NCI-H526 treated with DMSO at 0.1 percent for 48 hours (cell line): ENCODE results near the gene KCTD10.

ENCODE experiments used
- DNase-seq: peaks from one replicate; lab custom pipeline; 2025; lab: John Stamatoyannopoulos, UW

Gene KCTD10

DNA sequence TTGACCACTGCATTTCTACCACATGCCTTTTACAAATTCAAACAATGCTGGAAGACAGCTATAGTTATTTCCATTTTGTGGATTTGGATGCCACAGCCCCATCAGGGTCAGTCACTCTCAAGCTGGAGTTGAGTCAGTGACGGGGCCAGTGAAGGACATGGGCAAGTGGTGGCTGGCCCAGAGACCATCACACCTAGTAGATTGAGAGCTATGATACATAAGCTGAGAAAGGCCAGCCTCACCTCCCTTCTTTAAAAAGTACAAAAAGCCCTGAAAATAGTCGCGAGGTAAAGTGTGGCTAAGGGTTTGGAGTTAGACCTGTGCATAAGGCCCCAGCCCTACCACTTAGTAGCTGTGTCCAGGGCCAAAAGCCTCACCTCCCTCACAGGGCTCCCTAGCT, 4.1 kb downstream of the KCTD10 start:
- DNase-seq = no peak

DNA sequence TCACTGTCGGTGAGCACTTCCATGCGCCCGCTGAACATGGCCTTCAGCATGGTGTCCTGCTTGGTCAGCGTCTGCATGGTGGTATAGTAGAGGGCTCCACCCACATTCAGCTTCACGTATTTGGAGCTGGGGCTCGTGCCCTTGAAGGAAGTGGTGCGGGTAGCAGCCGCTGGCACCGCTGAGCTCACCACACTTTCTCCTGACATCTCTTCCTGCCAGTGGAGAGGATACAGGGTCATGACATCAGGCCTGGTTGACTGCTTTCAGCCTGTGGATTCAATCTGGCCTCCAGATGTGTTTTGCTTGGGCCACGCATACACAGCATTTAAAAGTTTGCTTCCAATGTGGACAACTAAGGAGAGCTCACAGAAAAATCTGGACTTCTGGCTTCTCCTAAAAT, 7.6 kb downstream of the KCTD10 start:
- DNase-seq = no peak

DNA sequence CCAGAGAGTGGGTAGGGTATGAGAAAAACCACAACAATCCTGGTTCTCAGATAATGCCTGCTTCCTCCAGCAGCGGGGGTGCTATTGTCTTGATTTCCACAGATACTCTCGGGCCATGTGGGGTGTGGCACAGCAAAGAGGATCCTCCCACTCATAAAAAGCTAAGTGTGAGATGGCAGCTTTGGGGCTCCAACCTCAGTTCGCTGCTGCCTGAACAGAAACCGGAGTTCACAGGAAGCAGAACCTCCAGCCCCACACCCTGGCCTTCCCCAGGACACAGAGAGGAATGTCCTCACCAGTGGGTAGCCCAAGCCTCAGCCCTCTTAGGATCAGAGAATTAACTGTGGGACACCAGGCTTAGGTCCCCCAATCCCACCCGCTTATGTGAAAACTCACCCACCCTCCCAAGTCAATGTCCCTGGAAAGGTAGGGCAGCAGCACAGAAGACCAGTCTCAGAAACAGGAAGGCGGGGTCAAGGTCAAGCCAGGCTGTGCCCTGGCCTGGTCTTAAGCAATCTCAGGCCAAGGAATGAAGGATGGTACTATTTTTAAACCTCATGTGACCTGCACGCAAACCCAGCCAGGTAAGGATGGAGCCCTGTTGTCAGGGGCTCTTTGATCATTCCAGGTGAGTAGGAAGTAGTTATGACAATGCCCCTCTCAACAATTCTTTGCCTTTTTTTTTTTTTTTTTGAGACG, 9.0 kb downstream of the KCTD10 start:
- DNase-seq = no peak

DNA sequence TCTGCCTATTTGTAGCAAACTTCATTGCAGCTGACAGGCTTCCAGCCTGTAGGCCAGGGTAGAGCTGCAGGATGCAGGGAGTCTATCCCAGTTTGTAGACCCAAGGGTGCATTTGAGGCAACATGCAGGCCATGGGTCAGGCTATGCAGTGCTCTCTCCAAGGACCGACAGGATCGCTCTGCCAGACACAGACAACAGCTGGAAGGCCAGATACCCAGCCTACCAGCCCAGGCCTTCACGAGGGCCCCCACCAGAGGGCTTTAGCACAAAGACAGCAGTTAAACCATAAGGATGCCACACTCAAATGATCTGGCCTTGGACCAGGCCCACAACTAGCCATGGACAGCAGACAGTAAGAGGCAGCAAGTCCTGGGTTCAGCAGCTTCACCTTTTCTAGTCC, 10.3 kb downstream of the KCTD10 start:
- no peak for DNase-seq

DNA sequence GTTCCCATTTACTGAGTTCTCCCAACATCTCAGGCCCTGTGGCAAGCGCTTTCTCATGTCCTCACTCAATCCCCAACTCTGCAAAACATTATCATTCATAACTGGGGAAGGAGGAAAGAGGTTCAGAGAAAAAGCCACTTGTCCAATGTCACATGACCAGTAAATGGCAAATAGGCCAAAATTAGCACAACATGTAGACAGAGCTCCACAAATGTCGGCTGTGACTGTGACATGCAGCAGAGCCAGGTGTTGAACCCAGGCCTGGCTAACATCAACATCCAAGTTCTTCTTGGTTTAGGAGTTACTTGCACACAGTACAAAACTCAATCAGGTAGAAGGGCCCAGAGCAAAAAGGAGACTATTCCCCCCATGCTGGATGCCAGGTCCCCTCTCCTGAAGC, 10.8 kb downstream of the KCTD10 start:
- DNase-seq = no peak

DNA sequence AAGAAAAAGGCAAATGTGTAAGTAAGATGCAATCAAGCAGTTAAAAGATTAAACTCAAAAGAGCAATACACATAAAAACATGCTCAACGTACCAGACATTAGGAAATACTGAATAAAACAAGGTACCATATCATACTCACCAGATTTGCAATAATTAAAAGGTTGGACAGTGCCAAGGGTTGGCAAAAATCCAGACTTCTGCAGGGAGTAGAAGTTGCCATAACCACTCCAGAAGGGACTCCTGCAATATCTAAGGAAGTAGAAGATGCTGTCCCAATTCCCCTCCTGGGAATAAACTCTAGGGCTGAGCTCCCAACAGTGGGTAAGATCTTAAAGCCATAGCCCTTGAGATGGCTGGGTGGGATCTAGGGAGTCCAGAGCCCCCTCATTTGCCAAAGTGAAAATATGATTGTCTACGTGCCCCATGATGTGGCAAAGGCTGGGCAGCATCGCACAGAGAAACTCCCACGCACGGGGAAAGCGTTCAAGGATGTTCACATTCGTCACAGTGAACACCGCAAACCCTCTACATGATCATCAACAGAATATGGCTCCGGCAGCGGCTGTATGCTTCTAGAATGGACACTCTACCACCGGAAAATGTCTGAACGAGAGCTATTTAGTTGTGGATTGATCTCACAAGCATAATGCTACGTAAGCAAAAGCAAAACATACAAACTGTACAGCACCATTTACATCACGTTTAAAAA, 12.3 kb downstream of the KCTD10 start:
- DNase-seq = no peak

DNA sequence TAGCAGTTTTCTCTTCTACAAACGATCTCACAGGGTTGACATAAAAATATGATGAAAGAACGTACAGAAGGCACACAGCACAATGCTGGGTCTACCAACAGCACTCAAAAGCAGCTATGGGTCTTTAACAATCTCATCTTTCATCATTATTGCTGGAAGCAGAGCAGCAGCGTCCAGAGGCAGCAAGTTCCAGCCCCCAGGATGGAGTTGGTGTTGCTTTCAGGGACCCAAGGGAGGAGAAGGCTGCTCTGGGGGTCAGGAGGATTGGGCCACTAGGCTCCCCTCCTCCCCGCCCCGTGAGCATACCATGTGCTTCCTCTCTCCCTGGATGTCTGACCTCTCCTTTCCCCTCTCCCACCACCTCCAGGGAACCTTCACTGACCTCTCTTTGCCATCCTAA, 13.3 kb downstream of the KCTD10 start:
- no peak for DNase-seq

DNA sequence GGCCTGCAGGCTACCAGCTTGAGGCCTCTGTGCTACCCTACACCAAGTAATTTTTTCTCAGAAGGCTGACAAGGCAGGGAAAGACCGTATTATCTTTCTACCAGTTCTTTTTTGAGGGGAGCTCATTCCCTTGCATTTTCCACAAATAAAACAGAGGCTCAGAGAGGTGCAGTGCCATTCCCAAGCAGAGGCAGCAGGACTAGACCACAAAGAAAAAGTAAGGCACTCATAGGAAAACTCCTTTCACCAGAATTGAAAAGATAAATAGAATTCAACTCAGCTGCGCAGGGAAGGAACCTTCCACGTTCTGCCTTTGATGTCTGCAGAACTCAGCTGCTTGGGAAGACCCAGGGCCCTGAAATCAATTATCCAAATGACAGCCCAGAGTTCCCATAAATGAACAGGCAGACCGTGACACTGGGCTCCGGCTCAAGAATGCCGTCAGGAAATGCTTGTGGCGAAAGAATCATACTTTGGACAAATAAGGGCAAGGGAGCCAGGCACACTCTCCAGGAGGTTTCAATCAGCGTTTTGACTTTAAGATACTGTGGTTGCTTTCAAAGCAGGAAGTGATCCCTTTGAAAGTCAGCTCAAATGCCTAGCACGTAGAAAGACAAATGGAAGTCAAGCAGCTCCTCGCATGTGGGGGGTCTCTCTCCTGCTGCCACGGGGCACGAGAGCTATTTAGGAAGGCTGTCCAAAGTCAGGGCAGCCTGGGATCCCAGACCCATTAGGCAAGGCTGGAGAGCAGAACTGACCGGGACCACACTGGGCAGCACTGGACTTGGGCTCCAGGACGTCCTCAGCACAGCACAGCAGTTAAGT, 14.0 kb downstream of the KCTD10 start:
- no peak for DNase-seq

DNA sequence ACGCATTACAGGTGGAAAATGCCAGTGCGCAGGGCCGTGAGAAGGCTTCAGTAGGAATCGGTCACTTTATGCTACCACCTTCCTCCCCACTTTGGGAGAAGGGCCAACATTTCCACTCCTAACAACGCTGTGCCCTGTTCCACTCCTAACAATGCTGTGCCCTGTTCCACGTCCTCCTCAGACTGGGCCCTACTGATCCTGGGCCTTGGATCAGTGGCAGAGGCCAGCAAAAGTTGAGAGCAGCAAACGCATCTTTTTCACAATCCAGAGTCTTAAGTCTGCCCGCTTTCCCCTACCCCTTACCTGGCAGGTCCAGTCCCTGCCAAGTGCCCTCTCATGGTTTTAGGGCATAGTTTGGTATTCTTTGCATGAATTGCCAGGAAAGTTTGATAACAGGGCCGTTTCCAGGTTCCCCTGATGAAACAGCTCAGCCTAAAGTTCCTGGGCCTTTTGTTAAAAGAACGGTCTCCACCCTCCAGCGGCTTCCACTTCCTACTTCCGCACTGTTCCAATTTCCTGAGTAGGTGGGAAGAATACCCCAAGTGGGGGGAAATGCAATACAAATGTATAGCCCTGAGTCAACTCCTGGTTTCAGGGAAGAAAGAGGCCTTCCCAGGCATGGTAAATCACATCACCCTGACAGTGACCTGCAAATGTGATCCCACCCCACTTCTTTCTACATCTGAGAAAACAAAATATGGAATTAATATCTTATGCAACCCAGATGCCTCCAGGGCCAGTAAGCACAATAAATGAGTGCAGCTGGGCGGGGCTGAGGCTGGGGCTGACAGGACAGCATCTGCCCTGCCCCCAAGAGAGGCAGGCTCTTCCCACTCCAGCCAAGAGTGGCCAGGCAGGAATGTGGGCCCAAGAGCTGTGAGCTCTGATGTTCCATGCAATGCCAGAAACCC, 15.0 kb downstream of the KCTD10 start:
- DNase-seq = no peak

DNA sequence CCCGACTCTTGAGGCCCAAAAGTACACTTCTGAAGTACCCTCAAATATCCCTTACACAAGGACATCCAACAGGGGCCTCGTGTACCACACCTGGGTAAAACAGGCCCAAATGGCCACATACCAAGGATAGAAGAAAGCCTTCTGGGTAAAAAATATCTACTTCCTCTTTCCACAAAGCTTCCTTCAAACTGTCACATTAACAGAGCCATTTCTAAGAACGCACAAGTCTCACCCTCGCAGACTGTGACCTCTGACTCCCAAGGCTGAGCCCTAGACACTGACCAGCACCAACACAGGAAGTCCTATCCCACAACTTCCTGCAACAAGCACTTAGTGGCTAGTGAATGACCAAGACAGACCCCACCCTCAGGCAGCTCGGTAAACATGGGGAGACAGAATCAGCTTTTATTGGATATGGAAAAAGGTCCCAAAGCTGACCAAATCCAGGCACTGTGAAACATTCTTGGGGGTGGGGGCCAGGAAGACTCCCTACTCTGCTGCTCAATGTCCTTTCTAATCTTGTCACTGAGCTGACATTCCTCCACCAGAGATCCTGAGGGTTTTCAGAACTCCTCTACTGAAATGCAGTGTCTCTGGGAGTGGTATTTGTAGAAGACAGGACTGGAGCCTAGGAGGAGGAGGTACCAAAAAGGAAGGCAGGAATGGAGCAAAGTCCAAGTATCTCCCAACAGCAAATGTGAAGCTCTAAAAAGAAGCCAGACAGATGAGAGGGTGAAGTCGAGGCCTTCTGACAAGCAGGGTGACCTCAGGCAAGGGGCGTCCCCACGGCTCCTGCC, 15.9 kb downstream of the KCTD10 start:
- no peak for DNase-seq

DNA sequence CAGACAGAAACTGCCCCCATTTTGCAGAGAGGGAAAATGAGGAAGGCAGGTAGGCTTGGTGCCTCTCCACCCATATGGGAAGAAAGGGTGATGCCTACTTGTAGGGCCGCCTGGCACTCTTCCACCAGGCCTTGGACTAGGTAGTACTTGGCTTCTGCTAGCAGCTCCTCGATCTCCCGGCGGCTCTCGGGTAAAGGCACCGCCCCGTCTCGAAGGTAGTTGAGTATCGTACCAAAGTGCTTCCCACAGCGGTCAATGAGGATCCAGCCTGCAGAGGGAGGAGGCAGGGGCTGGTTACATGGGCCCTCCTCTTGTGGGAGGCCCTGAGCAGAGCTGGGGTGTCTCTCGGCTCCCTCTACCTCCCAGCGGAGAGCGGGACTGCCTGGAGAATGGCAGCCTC, 16.6 kb downstream of the KCTD10 start:
- no peak for DNase-seq

DNA sequence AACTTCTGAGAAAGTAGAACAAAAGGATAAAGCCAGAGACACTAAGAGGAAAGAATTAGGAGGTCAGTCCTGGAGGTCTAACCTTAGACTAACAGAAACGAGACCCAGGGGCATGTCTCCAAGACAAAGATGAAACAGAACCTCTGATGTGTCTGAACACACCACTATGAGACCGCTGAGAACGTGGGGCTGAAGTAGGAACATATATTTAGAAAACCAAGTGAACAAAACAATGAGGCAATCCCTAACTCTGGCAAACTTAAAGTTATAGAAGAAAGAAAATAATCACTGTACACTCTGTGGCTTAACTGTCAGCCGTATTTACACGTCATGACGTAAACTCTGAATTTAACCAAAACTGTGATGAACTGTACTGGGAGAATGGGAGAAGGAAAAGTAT, 17.9 kb downstream of the KCTD10 start:
- DNase-seq = no peak

DNA sequence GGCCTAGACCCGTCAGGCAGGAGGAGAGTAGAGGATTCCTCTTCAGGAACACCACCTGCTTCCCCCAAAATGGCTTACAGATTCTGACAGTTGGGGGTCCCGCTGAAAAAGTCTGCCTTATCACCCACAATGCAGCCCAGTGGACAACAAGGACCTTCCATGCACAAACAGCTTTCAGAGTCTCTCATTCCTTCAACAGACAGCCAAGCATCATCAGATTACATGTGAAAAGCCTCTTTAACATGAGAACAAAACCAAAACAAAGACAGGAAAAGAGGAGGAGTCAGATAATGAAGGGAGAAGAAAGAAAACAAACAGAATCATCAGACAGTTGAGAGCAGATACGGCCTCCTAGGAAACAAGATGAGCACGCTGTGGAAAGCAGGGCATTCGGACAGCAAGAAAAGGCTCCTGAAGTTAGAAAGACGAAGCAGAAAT, 18.3 kb downstream of the KCTD10 start:
- no peak for DNase-seq

DNA sequence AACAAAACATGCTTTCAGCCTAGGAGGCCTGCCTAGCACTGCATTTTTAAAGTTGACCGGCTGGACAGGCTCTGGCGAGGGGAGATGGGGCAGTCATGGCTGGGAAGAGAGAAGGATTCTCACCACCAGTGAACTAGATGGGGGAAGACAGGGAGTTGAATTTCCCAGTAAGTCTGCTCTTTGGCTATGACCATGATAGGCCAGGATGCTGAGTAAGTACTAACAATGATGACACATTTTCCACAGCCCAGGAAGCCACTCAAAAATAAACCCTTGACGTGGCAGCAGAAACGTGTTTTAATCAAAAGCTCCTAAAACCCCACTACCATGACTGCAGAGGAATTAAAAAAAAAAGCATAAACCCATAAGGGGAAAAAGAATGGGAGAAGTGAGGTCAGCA, 19.0 kb downstream of the KCTD10 start:
- no peak for DNase-seq

DNA sequence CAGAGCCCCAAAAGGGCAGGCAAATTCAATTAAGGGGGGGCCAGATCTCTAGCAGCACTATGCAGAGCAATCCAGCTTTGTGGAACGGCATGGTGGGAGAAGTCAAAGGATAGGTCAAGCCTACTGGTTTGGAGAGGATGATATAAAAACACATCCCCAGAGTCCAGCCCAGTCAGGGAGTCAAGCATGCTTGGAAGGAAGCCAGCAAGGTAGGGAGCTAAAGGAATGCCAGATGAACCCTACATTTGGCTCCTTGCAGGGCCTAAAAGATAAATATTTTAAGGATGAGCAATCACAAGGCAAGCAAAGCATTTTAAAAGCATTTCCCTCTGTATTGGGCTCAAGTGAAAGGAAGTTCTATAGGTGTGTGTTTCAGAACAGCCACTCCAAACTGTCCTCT, 21.4 kb downstream of the KCTD10 start:
- DNase-seq = no peak

DNA sequence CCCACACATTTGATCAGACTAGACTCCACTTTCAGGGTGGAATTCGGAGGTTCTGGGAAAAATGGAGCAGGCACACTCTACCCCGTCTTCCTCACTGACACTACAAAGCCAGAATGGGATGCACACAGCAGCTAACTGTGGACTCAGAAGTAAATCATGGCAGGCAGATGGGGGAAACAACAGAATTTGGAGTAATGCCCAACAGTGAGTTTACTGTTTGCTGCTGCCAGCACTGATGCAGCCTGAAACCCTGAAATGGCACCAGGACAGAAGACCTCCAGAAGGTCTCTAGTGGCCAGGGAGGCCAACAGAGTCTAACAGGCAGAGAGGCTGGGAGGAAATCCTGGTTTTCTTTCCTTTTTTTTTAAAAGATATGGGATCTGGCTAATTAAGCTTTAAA, 24.6 kb downstream of the KCTD10 start:
- DNase-seq = no peak

DNA sequence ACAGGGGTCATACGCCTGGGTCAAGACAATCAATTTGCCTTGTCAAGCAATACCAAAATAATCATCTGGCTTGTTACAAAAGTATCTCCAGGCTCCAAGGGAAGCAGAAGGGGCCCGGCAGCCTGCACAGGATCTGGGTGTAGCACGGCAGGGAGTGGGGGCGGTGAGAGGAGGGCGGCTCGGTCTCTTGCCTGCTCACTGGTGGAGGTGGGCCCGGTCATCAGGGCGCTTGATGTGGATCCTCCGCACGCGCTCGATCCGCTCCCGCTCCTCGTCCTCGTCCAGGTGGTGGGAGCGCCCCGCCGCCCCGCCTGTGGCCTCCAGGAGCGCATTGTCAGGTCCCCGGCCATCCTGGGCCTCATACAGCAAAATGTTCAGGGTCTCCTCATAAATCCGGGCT, 25.7 kb downstream of the KCTD10 start:
- DNase-seq = no peak

DNA sequence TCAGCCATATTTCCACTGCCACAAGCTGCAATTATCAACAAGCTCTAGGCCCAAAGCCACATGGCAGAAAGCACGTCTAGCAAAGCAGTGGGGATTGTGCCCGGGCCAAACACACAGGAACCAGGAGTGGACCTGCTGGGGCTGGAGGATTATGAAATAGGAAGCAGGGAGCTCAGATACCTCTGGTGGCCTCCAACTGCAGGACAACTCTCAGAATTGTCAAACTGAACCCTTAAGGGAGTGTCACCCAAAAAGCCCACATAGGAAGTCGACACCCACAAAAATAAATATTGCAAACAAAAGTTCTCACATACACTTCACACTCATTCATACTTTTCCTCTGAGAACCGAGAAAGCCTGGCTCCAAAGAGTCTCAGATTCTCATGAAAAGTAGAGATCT, 26.1 kb downstream of the KCTD10 start:
- DNase-seq = no peak

DNA sequence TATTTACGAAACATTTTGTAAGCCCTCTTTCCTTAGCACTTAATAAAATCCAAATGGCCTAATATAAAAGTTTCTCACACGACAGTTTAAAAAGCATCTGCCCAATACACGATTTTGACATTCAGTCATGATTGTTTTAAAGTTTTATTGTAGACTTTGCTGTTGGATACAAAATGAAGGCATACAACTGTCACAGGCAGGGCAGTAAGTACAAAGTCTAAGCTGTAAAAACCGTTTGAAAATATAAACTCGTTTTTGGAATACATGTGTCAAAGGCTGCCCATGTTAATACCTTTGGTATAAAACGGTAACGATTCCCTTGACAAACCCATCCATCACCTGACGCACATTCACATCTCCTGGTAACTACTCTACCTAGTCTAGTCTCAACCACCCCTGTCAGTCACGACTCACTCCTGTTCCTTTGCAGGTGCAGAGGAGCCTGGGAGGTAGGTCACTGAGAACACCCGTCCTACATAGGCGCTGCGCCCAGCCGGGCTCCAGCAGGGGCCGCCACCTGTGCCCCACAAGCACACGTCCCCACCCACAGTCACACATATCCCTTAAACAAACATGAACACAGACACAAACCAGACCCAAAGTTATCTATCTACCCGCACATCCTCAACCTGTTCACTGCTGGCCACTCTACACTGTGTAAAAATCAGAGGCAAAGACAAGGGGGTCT, 27.1 kb downstream of the KCTD10 start:
- no peak for DNase-seq

DNA sequence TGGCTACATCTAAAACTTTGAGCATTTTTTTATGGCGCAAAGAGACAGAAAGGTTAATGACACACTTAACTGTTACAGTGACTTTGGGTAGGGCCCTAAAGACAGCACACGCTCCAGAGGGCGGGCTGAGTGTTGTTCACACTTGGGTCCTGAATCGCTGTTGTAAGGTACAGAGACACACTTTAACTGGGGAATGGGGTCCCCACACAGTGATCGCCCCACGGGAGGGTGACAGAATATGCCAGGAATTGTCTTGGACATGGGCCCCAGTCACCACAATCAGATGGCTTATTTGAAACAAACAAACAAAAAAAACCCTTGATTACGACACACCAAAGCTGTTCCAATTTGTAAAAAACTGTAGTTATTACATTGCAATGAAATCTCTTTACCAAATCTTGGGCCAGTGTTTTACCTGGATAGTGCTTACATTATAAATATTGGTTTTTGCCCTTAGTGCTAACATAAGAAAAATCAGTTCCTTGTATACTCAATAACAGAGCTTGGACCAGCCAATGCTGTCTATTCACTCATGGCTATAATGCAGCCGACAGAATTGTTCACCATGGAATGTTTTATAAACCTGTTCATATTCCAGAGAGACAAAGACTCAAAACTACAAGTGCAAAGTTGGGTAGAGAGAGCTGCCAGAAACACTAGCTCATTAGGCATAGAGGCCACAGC, 28.3 kb downstream of the KCTD10 start:
- DNase-seq = no peak
